GM10266 (cell line): ENCODE measurements around the gene AMIGO3.

Experiments
- DNase-seq: peaks from one replicate; pipeline ENCODE4 v3.0.0; 2012; ENCODE audit errors: extremely low spot score
- CTCF ChIP-seq: IDR thresholded peaks from 2 replicates; pipeline ENCODE4 v1.5.1; 2012; ENCODE audit warnings: mild to moderate bottlenecking, low read depth; ENCODE audit not compliant: control insufficient read depth, insufficient read depth; ENCODE audit errors: missing control alignments

Gene AMIGO3

GRCh38 chr3:49681232-49681522 lies 38.3 kb downstream of the AMIGO3 start:
- TF ChIP-seq CTCF: no peak
- DNase-seq: no peak

GRCh38 chr3:49680493-49681231 lies 38.8 kb downstream of the AMIGO3 start:
- TF ChIP-seq CTCF: no peak
- no peak for DNase-seq

GRCh38 chr3:49675912-49676311 lies 43.6 kb downstream of the AMIGO3 start:
- TF ChIP-seq CTCF: no peak
- no peak for DNase-seq

GRCh38 chr3:49674497-49674983 lies 44.9 kb downstream of the AMIGO3 start:
- TF ChIP-seq CTCF: no peak
- no peak for DNase-seq

GRCh38 chr3:49673715-49674496 lies 45.6 kb downstream of the AMIGO3 start, which contains the start of gene APEH:
Gene APEH (plus strand): TSS chr3:49674351. CDS start chr3:49674402, 51 bp downstream.
- peak; percentile 98 for DNase-seq
- no peak for TF ChIP-seq CTCF

- DNase-seq: peak; percentile 28
- no peak for TF ChIP-seq CTCF
Observed at GRCh38 chr3:49673121-49673714, 46.3 kb downstream of the AMIGO3 start.
